A549 (cell line): ENCODE data around the gene MLLT10. TPM values are rescaled to one million over a fixed set of nuclear protein-coding genes. Genes with fewer than 3 reads are reported as not detected.

ENCODE experiments used
- ATAC-seq, 2 experiments: fragments of 200-7000 bp in 1 of 2; fragments of >200 bp in 1 of 2; cut with Nextera tagmentation in 1 of 2; cut with Tn5 transposase in 1 of 2; 3 replicates each; pipeline versions ENCODE4 v1.8.0 to v1.9.1; 2018 to 2020; ENCODE audit warnings: mild to moderate bottlenecking in 1 of 2, moderate library complexity in 1 of 2
- CTCF ChIA-PET: fragments of 300-600 bp; sonication (Branson Sonifier 250); formaldehyde crosslinking; extraction: SDS; loops from one replicate; lab custom pipeline; 2021; ENCODE audit warnings: antibody characterized with exemption, inconsistent platforms; lab: Yijun Ruan, JAX
- POLR2A ChIA-PET: fragments of 350-600 bp; formaldehyde crosslinking; extraction: SDS; loops from one replicate; lab custom pipeline; 2021; ENCODE audit warnings: antibody characterized with exemption, inconsistent platforms; lab: Yijun Ruan, JAX
- DNase-seq, 2 experiments: peaks; one replicate each; pipeline versions ENCODE4 v3.0.0 to v3.0.0-alpha.2; 2011 to 2016; ENCODE audit warnings: low read depth in 1 of 2, low spot score in 1 of 2
- FAIRE-seq: peaks from 2 replicates; lab custom pipeline; 2011; peaks lifted over from hg19 to GRCh38; lab: Jason Lieb, UNC
- H3K27ac ChIP-seq, 2 experiments: fragments of >200 bp; sonication (Bioruptor Twin); formaldehyde crosslinking; 3 replicates each; pipeline ENCODE4 v1.5.1; 2016 to 2017
- H3K4me1 ChIP-seq: fragments of >200 bp; sonication (Bioruptor Twin); formaldehyde crosslinking; 3 replicates; pipeline ENCODE4 v1.6.1; 2016
- H3K4me2 ChIP-seq: fragments of >200 bp; sonication (Bioruptor Twin); formaldehyde crosslinking; 3 replicates; pipeline ENCODE4 v1.6.1; 2016
- H3K4me3 ChIP-seq: fragments of >200 bp; sonication (Bioruptor Twin); formaldehyde crosslinking; 3 replicates; pipeline ENCODE4 v1.5.1; 2016
- H3K9me3 ChIP-seq: fragments of >200 bp; sonication (Bioruptor Twin); formaldehyde crosslinking; 3 replicates; pipeline ENCODE4 v1.6.1; 2016
- CEBPB ChIP-seq, 2 experiments: fragments of >200 bp in 1 of 2; sonication (Bioruptor Twin) in 1 of 2; formaldehyde crosslinking in 1 of 2; IDR thresholded peaks; 2 replicates each; pipeline ENCODE4 v1.6.1; 2012 to 2016
- CHD4 ChIP-seq: fragments of 200-600 bp; sonication (generic); IDR thresholded peaks from 2 replicates; pipeline ENCODE4 v1.6.1; 2016; ENCODE audit warnings: antibody characterized with exemption, mild to moderate bottlenecking, borderline replicate concordance
- EHF ChIP-seq: fragments of 250-450 bp; sonication (Bioruptor Pico); IDR thresholded peaks from 2 replicates; pipeline ENCODE4 v1.5.0; 2020; ENCODE audit warnings: mild to moderate bottlenecking
- FOSB ChIP-seq: fragments of 250-450 bp; sonication (Bioruptor Pico); IDR thresholded peaks from 2 replicates; pipeline ENCODE4 v1.5.0; 2020; ENCODE audit warnings: mild to moderate bottlenecking, moderate library complexity
- FOSL2 ChIP-seq, 2 experiments: fragments of 450-650 bp in 1 of 2; fragments of >200 bp in 1 of 2; sonication (Bioruptor Twin) in 1 of 2; formaldehyde crosslinking; IDR thresholded peaks; 2 replicates each; pipeline versions ENCODE4 v1.5.0 to v1.6.1; 2016 to 2020; ENCODE audit warnings: mild to moderate bottlenecking in 1 of 2, moderate library complexity in 1 of 2
- FOXS1 ChIP-seq: fragments of 250-450 bp; sonication (Bioruptor Pico); IDR thresholded peaks from 2 replicates; pipeline ENCODE4 v1.5.0; 2020; ENCODE audit warnings: mild to moderate bottlenecking, moderate library complexity
- HDAC2 ChIP-seq: fragments of 200-600 bp; sonication (generic); IDR thresholded peaks from 2 replicates; pipeline ENCODE4 v1.6.1; 2016
- HOXA7 ChIP-seq: fragments of 250-450 bp; sonication (Bioruptor Pico); IDR thresholded peaks from 2 replicates; pipeline ENCODE4 v1.5.0; 2020; ENCODE audit warnings: mild to moderate bottlenecking, moderate library complexity
- MAFK ChIP-seq: fragments of 450-650 bp; IDR thresholded peaks from 2 replicates; pipeline ENCODE4 v1.6.1; 2014; ENCODE audit not compliant: partially characterized antibody
- NR3C1 ChIP-seq: fragments of >200 bp; sonication (Bioruptor Twin); formaldehyde crosslinking; IDR thresholded peaks from 3 replicates; pipeline ENCODE4 v1.6.1; 2017
- REST ChIP-seq: fragments of 200-600 bp; sonication (generic); IDR thresholded peaks from 2 replicates; pipeline ENCODE4 v1.6.1; 2016; ENCODE audit warnings: antibody characterized with exemption, mild to moderate bottlenecking, moderate library complexity
- RFX5 ChIP-seq: fragments of 450-650 bp; IDR thresholded peaks from 2 replicates; pipeline ENCODE4 v1.7.1; 2014; ENCODE audit warnings: antibody characterized with exemption, mild to moderate bottlenecking, moderate library complexity
- TFCP2L1 ChIP-seq: fragments of 250-450 bp; sonication (Bioruptor Pico); IDR thresholded peaks from 2 replicates; pipeline ENCODE4 v1.5.0; 2021; ENCODE audit warnings: mild to moderate bottlenecking
- TP53 ChIP-seq: fragments of 250-450 bp; sonication (Bioruptor Pico); IDR thresholded peaks from 2 replicates; pipeline ENCODE4 v1.5.0; 2021; ENCODE audit warnings: mild to moderate bottlenecking, moderate library complexity
- WGBS: methylation state at CpG from one replicate; pipeline ENCODE4 v1.1.6; 2017; ENCODE audit errors: missing lambda C conversion rate; 5-methylcytosine and 5-hydroxymethylcytosine counted together
- polyA plus RNA-seq, 4 experiments: library from polyadenylated mRNA; depleted of rRNA in 3 of 4; stranded (reverse); fragments of >200 nt; fragmentation: RNase III in 1 of 4; extraction: RNeasy Plus Mini Kit Qiagen cat#74134 plus additional on column Dnase treatment in 1 of 4; gene quantifications; 2 replicates in 3 of 4; 3 replicates in 1 of 4; pipeline ENCODE4 v1.2.3, GENCODE V29; 2011 to 2017
- TF ChIP-seq, protein P1 (sequence below): fragments of >200 bp; sonication (Bioruptor Twin); formaldehyde crosslinking; IDR thresholded peaks from 3 replicates; pipeline ENCODE4 v1.5.1; 2016
- TF ChIP-seq, protein P2 (sequence below): fragments of 150-350 bp; IDR thresholded peaks from 2 replicates; pipeline ENCODE4 v1.6.1; 2014; ENCODE audit warnings: low read depth, mild to moderate bottlenecking, low read length

MLLT10 gene
- polyA plus RNA-seq, 2 of the 4 experiments (the other 2 are of a cell fraction) = 41.7 to 54.1 TPM

- 79% methylated on average over 12 of the region's 12 CpGs for WGBS
- DNase-seq = no peak
- Histone ChIP-seq H3K4me2 (no peak overlapping the region), H3K9me3 (no peaks in the 10 kb centered on the region), H3K4me1 (no peaks in the 10 kb centered on the region), H3K4me3 (no peak overlapping the region), H3K27ac (no peak overlapping the region)
- TF ChIP-seq TFCP2L1 (CRISPR knock-in tag) = no peak
- TF ChIP-seq NR3C1 = no peak
- TF ChIP-seq CHD4 = no peak
- TF ChIP-seq REST = no peak
- TF ChIP-seq, protein P1, sequence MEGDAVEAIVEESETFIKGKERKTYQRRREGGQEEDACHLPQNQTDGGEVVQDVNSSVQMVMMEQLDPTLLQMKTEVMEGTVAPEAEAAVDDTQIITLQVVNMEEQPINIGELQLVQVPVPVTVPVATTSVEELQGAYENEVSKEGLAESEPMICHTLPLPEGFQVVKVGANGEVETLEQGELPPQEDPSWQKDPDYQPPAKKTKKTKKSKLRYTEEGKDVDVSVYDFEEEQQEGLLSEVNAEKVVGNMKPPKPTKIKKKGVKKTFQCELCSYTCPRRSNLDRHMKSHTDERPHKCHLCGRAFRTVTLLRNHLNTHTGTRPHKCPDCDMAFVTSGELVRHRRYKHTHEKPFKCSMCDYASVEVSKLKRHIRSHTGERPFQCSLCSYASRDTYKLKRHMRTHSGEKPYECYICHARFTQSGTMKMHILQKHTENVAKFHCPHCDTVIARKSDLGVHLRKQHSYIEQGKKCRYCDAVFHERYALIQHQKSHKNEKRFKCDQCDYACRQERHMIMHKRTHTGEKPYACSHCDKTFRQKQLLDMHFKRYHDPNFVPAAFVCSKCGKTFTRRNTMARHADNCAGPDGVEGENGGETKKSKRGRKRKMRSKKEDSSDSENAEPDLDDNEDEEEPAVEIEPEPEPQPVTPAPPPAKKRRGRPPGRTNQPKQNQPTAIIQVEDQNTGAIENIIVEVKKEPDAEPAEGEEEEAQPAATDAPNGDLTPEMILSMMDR = no peak
- TF ChIP-seq RFX5 = no peak
- TF ChIP-seq TP53 = no peak
- TF ChIP-seq FOSB (CRISPR knock-in tag) = no peak
- TF ChIP-seq, protein P2, sequence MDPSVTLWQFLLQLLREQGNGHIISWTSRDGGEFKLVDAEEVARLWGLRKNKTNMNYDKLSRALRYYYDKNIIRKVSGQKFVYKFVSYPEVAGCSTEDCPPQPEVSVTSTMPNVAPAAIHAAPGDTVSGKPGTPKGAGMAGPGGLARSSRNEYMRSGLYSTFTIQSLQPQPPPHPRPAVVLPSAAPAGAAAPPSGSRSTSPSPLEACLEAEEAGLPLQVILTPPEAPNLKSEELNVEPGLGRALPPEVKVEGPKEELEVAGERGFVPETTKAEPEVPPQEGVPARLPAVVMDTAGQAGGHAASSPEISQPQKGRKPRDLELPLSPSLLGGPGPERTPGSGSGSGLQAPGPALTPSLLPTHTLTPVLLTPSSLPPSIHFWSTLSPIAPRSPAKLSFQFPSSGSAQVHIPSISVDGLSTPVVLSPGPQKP = no peak
- no peak for ATAC-seq
- FAIRE-seq = no peak
- POLR2A ChIA-PET = no interaction called here
- CTCF ChIA-PET = no interaction called here
Observed at GRCh38 chr10:21756707-21757106, 222.7 kb downstream of the MLLT10 start.

GRCh38 chr10:21757185-21757901, 223.3 kb downstream of the MLLT10 start:
- ChIA-PET POLR2A (no interaction called here), CTCF (interaction anchor here (1.3 kb wide), 1 partner anchor 9 kb away, joined by 4 read pairs; no protein-coding TSS in a partner anchor)

GRCh38 chr10:21758239-21758638, 224.2 kb downstream of the MLLT10 start:
- no peak for DNase-seq
- H3K4me1 ChIP-seq = no peaks in the 10 kb centered on the region
- no peak for ATAC-seq
- POLR2A ChIA-PET = no interaction called here
- TF ChIP-seq HDAC2 (no peak), FOSL2 (IDR thresholded peaks at IDR 0.05) (no peak), FOSL2 (CRISPR knock-in tag; IDR thresholded peaks at IDR 0.05) (no peak), CEBPB (IDR thresholded peaks at IDR 0.05) (no peak), FOXS1 (CRISPR knock-in tag) (no peak), HOXA7 (no peak), REST (no peak)
- CTCF ChIA-PET = interaction anchor here (1.3 kb wide), 1 partner anchor 8 kb away, joined by 4 read pairs; no protein-coding TSS in a partner anchor
- H3K4me2 ChIP-seq = no peak overlapping the region
- FAIRE-seq = no peak
- 91% methylated on average over 13 of the region's 14 CpGs for WGBS
- no peaks in the 10 kb centered on the region for H3K9me3 ChIP-seq
- no peak overlapping the region for H3K27ac ChIP-seq
- no peak overlapping the region for H3K4me3 ChIP-seq

More at GRCh38 chr10:21757185-21757901, 223.3 kb downstream of the MLLT10 start:
- ATAC-seq (no peak), FAIRE-seq (no peak), DNase-seq (no peak)
- Histone ChIP-seq H3K4me3 (no peak overlapping the region), H3K4me1 (no peaks in the 10 kb centered on the region), H3K27ac (no peak overlapping the region), H3K4me2 (no peak overlapping the region), H3K9me3 (no peaks in the 10 kb centered on the region)
- WGBS = 90% methylated on average over 8 of the region's 8 CpGs
- no peak for TF ChIP-seq EHF (CRISPR knock-in tag)
- peak; percentile 12 for TF ChIP-seq MAFK
